NCI-H1092 treated with DMSO at 0.1 percent for 48 hours (cell line): ENCODE measurements around the gene LBX2.
"Not testable (repeated sequence)": the region's sequence is repeated elsewhere in the genome, so short reads cannot be mapped to it uniquely, and the experiment has no call there.

Experiments
- DNase-seq: peaks from one replicate; lab custom pipeline; 2025; lab: John Stamatoyannopoulos, UW

The LBX2 gene

GRCh38 chr2:74503506-74504475 lies 4.4 kb upstream of the LBX2 start:
- DNase-seq: no peak

GRCh38 chr2:74502720-74503505 lies 3.5 kb upstream of the LBX2 start:
- no peak for DNase-seq

- no peak for DNase-seq
These were observed 2.8 kb upstream of the LBX2 start for GRCh38 chr2:74502147-74502719.

- no peak for DNase-seq
These were observed 2.1 kb upstream of the LBX2 start for GRCh38 chr2:74501335-74502071.

GRCh38 chr2:74500578-74500946 lies 1.2 kb upstream of the LBX2 start:
- no peak for DNase-seq

GRCh38 chr2:74499940-74500577 lies 656 bp upstream of the LBX2 start:
- DNase-seq: no peak

- no peak for DNase-seq
These were observed 720 bp downstream of the LBX2 start for GRCh38 chr2:74498500-74499266.

GRCh38 chr2:74497777-74498499 lies 1.5 kb downstream of the LBX2 start:
- DNase-seq: no peak

GRCh38 chr2:74496997-74497776 lies 2.2 kb downstream of the LBX2 start:
- no peak for DNase-seq

GRCh38 chr2:74495440-74495839 lies 4.0 kb downstream of the LBX2 start:
- no peak for DNase-seq

GRCh38 chr2:74493546-74493945 lies 5.9 kb downstream of the LBX2 start:
- no peak for DNase-seq

- DNase-seq: no peak
These were observed 7.5 kb downstream of the LBX2 start for GRCh38 chr2:74491648-74492544.

GRCh38 chr2:74489906-74490305 lies 9.5 kb downstream of the LBX2 start:
- no peak for DNase-seq

GRCh38 chr2:74488643-74489481 lies 10.5 kb downstream of the LBX2 start:
- DNase-seq: no peak

- no peak for DNase-seq
These were observed 13.3 kb downstream of the LBX2 start for GRCh38 chr2:74486141-74486540.

- not testable (repeated sequence) for DNase-seq
These were observed 15.7 kb downstream of the LBX2 start for GRCh38 chr2:74483675-74484164.
